Hematopoietic multipotent progenitor cell treated with erythropoietin and hydrocortisone succinate and interleukin-3 and kit ligand, for 4 days (in vitro differentiated cells): Measurements from ENCODE around the gene NTSR2.
A peak's percentile ranks its signal among the peaks of the same experiment; 100 is the strongest.

Source experiments
- DNase-seq: peaks from one replicate; pipeline ENCODE4 v3.0.0-alpha.2; 2015

The NTSR2 gene

GRCh38 chr2:11669454-11670291, at the start of gene NTSR2:
Gene NTSR2 (minus strand): TSS chr2:11670195. CDS start chr2:11670129, 66 bp downstream.
- DNase-seq, result peak; percentile 82

- DNase-seq, result peak; percentile 92
These were observed 49.4 kb upstream of the NTSR2 start for GRCh38 chr2:11719230-11719977.

DNA sequence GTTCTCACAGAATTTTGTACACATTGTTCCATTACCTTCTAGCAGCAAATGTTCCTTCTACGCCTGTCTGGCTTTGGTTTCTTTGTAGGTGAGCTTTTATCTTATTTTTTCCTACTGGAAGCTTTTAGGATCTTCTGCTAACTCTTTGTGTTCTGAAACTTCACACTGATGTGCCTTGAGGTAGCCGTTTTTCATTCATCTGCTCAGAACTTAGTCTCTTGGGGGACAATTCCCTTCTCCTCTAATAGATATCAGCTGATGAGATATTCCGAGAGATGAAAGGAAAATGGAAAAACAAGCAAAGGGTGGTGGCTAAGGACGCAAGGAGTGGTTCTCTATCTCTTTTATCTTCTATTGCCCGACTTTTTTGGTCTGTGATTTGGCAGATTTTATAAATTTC, 48.6 kb upstream of the NTSR2 start:
- DNase-seq, result no peak

- DNase-seq, result no peak
These were observed 47.6 kb upstream of the NTSR2 start for GRCh38 chr2:11717623-11718022.

DNA sequence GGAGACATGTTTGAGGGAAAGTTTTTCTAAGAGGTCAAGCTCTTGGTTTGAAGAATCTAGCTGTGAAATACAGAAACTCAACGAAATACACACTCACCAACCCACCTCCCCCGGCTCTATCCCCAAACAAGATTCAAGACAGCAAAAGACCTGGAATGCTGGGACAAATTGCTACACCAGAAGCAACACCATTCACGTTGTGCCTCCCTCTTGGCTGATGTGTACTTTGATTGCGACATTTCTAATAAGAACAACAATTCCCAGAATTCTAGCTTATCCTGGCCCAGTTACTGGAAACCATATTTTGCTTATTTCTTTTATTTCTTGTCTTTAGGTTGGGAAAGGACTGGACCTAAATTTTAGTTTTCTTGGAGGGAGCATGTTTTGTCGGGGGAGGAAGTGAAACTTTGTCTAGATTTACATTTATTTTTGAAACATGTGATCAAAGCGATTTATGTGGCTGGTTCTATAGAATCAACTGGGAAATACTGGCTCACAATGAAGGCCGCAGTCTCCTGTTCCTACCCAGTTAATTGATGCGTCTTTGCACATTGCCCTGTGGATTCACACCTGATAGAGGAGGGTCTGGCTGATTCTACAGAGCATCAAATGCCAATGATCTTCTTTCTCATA, 46.8 kb upstream of the NTSR2 start:
- DNase-seq, result no peak

- DNase-seq, result no peak
These were observed 46.1 kb upstream of the NTSR2 start for GRCh38 chr2:11715987-11716652.

GRCh38 chr2:11713815-11714214, 43.8 kb upstream of the NTSR2 start:
- DNase-seq, result no peak

DNA sequence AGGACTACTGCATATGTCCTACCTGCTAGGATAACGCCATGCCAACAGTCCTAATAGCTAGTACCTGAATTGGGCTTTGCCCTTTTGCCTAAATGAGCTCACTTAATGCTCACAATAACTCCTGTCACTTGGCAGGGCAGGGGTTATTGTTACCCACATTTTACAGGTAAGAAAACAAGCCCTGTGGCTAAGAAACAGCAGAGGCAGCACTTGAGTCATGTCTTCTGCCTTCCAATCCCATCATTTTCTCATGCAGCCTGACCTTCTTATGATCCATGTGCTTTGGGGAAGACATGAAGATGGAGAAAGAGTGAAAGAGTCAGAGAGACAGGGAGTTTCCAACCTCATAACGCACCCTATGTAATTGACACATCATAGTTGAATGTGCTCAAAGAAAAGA, 42.9 kb upstream of the NTSR2 start:
- DNase-seq, result no peak

GRCh38 chr2:11711751-11712150, 41.8 kb upstream of the NTSR2 start:
- DNase-seq, result no peak

DNA sequence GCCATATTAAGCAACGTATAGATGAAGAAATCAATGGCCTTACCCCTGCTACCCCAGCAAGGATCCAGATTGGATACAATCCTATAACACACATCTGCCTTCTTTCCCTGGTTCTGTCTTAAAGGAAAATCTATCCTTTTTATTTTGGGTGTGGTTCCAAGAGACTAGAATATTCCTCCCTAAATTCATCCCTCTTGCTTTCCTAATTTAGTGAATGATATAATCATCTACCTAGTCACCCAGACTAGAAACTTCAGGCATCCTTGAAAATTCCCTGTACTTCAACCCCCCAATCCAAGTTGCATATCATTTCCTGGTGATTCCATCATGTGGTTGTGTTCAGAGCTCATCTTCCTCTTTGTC, 41.3 kb upstream of the NTSR2 start:
- DNase-seq, result no peak

DNA sequence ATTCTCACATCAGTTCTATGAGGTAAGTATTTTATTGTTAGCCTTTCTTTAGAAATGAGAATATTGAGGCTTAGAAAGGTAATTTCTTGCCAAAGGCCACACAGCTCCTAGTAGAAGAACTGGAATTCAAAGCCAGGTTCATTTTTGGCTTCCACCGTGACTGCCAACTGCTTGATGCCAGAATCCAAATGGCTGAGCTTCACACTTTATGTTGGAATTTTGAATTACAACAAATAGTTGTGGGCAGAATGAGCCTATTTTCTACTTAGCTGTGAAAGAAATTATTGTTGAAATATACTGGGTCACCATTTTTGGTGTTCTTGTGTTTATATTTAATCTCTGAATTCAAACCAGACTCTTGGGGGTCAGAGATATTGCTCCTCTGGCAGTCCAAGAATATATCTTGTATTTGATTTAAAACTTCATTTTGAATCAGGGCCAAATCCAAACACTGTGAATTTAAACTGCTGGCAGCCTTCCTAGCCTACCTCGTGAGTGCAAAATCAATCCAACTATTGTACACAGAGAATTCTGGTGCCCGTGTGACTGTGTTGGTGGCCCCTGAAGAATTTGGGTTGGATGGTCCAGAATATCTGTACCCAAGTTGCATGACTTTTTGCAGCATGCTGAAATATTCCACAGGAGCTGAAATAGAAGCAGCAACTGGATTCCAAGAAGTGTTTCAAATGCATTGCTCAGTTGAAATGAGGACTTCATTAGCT, 40.8 kb upstream of the NTSR2 start:
- no peak for DNase-seq

DNA sequence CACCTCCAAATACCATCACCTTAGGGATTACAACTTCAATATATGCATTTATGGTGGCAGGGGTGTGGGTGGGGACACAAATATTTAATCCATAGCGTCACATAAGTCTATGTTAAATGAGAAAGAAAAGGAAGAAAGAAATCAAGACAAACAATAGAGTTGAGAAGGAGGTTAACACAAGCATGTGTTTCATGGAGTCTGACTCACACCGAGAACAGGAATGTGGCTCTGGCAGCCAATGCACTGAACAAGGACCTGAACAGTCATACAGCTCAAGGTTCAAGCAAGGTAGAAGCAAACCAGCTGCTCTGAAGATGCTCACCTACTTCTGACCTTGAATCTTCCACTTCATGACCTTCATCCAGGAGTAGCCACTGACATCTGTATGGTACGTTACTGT, 40.2 kb upstream of the NTSR2 start:
- DNase-seq, result no peak

DNA sequence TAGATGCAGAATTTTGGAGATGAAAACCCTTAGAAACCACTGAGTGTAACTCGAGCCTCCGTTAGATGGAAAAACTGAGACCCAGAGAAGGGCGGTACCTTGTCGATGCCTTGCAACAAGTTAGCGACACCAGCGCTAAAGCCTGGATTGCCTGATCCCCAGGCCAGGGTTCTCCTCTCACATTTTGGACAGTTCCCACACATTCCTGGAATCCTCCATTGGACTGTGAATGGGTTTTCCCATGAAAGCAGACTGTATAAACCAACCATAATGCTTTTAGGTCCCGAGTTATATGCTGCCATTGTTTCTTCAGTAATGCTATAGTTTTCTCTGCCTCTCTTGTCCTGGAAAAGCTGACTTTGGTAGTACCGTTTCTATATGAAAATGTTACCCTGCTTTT, 39.3 kb upstream of the NTSR2 start:
- DNase-seq, result no peak

GRCh38 chr2:11708106-11708505, 38.1 kb upstream of the NTSR2 start:
- no peak for DNase-seq

DNA sequence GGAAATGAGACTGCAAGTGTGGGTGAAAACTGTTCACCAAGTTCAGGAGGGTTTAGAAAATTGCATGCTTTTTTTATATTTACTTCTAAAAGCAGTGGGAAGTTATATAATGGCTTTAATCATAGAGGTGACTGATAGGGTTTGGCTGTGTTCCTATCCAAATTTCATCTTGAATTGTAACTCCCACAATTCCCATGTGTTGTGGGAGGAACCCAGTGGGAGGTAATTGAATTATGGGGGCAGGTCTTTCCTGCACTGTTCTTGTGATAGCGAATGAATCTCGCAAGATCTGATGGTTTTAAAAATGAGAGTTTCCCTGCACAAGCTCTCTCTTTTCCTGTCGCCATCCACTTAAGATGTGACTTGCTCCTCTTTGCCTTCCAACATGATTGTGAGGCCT, 35.7 kb upstream of the NTSR2 start:
- no peak for DNase-seq

GRCh38 chr2:11705063-11705462, 35.1 kb upstream of the NTSR2 start:
- no peak for DNase-seq

DNA sequence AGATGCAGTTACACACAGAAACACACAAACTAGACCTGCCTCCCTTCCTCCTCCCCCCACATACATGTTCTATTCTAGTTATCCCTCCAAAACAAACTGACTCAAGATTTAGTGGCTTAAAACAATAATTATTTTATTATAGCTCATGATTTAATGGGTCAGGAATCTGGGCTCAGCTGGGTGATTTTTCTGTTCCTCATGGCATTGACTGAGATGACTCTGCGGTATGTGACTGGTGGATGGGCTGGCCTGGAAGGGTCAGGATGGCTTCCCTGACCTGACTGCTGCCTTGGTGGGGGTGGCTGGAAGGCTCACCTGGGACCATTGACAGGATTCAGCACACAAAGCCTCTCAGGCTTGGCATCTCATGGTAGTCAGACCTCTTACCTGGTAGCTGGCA, 33.7 kb upstream of the NTSR2 start:
- DNase-seq, result no peak

DNA sequence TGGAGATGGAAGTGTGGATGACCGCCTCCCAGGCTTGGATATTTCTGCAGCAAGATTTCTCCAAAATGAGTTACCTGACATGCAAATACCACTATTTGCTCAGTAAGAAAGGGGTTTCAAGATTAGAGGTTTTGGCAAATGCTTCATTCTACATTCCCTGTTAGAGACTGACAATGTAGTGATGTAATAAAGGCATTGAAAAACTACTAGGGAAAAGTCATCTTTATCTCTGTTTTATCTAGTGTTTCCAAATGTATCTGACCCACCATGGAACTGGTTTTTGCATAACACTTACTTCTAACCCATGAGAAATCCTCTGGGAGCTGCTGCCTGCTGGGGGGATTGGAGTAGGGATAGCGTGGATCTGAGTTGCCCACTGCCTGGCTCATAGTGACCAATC, 33.0 kb upstream of the NTSR2 start:
- DNase-seq, result no peak

- DNase-seq, result peak; percentile 79
These were observed 31.8 kb upstream of the NTSR2 start for GRCh38 chr2:11701751-11702301.

DNA sequence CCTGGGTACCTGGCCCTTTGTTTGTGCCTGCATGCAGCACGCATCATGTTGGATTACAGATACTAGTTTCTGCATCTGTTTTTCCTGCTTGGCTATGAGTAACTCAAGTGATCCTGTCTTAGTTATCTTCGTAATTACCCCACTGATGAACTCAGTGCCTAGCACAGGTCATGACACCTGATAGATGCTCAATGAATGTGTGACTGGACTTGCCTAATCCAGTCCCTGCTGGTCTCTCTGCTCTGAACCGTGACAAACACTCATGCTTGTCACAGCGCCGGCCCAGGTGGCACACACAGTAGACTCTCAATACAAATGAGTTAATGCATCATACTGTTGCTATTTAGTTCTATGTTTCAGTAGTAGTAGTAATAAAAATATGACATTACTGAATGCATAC, 31.2 kb upstream of the NTSR2 start:
- no peak for DNase-seq

DNA sequence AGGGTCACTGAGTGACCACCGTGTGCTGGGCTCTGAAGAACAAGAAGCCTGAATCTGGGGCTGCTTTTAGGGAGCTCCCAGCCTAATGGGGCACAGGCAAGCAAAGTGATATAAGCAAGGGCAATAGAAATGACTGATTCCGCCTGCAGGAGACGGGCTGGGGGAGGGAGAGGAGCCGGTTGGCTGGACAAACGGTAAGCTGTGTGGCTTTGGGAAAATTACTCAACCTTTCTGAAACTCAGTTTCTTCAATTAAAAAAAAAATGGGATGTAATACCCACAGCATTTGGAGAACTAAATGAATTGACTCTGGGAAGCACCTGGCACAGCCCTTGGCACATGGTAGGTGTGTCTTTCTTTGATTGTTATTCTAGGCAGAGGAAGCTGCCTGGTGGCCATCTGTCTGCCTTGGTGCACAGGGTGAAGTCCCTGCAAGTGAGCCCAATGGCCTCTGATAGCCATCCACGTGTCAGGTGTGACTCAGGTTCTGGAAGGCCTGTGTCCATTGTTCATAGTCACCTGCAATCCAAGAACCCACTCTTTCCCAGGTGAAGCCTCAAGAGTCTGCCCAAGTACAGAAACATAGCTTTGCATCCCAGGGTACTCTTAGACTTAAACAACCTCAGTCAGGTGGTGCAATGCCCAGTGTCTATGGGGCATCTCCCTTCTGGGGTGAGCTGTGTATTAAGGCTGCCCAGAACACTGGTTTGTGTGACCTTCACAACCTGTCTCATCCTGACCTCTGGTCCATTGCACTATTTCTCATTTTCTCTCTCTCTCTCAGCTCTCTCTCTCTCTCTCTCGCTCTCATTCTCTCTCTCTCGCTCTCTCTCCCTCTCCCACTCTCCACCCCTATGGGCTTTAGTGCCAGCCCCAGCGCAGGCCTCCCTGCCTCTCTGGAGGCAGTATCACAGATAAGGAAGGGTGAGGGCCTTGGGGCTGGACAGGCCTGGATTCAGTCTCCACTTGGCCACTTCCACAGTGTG, 30.0 kb upstream of the NTSR2 start:
- no peak for DNase-seq
